ENCODE results near the gene ATXN7.

DNA sequence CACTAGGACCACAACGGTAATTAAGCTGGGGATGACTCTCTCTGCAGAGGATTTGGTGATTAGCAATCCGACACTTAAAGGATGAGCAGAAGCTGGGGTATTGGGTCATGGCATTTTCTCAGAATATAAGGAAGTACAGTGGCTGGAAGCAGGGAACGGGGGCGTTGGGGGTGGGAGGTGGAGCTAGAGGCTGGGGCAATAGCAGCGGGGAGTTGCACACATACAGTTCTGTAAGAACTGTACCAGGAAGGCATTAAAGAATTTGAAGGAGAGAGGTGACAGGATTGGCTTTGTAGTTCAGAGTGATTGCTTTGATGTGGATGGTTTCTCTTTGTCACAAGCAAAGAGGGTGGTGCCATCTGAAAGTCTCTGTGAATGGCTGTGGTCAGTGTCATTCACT is 131.4 kb downstream of the ATXN7 start:
- TF ChIP-seq POLR2A (IDR thresholded peaks at IDR 0.05): no peak
- TF ChIP-seq POLR2AphosphoS5 (IDR thresholded peaks at IDR 0.05): no peak

Measured in breast epithelium (tissue), 3 donors.